ENCODE measurements around the gene SMIM14.
"Not testable (repeated sequence)": the region's sequence is repeated elsewhere in the genome, so short reads cannot be mapped to it uniquely, and the experiment has no call there.

GRCh38 chr4:39670296-39670695, 31.6 kb upstream of the SMIM14 start:
- not testable (repeated sequence) for TF ChIP-seq CTCF (IDR thresholded peaks at IDR 0.05); TP53 (CRISPR knock-in tag; IDR thresholded peaks at IDR 0.05); JUN (CRISPR knock-in tag; IDR thresholded peaks at IDR 0.05); ETV6 (CRISPR knock-in tag; IDR thresholded peaks at IDR 0.05)

Measured in WTC11 (cell line).